Measurements from ENCODE around the gene SETD6.
"Not testable (repeated sequence)": the region's sequence is repeated elsewhere in the genome, so short reads cannot be mapped to it uniquely, and the experiment has no call there.

The SETD6 gene

GRCh38 chr16:58515125-58515870, at the start of gene SETD6:
TSS of gene SETD6 (plus strand) at chr16:58515517. CDS start at chr16:58515538, 21 bp downstream.
- peak; percentile 95 for DNase-seq

- DNase-seq: no peak
Observed at GRCh38 chr16:58465817-58466216, 49.5 kb upstream of the SETD6 start.

- no peak for DNase-seq
Observed at GRCh38 chr16:58466396-58466795, 48.9 kb upstream of the SETD6 start.

GRCh38 chr16:58467905-58468304, 47.4 kb upstream of the SETD6 start:
- DNase-seq: no peak

- no peak for DNase-seq
Observed at GRCh38 chr16:58471209-58471975, 43.9 kb upstream of the SETD6 start.

GRCh38 chr16:58472266-58472665, 43.1 kb upstream of the SETD6 start:
- no peak for DNase-seq

GRCh38 chr16:58472827-58473226, 42.5 kb upstream of the SETD6 start:
- no peak for DNase-seq

GRCh38 chr16:58474296-58474695, 41.0 kb upstream of the SETD6 start:
- no peak for DNase-seq

GRCh38 chr16:58475091-58475619, 40.2 kb upstream of the SETD6 start:
- DNase-seq: peak; percentile 61

GRCh38 chr16:58476791-58477190, 38.5 kb upstream of the SETD6 start:
- DNase-seq: no peak

GRCh38 chr16:58478427-58478826, 36.9 kb upstream of the SETD6 start:
- no peak for DNase-seq

GRCh38 chr16:58481226-58481869, 34.0 kb upstream of the SETD6 start:
- DNase-seq: no peak

GRCh38 chr16:58481931-58482330, 33.4 kb upstream of the SETD6 start:
- DNase-seq: no peak

- DNase-seq: no peak
Observed at GRCh38 chr16:58485184-58485887, 30.0 kb upstream of the SETD6 start.

GRCh38 chr16:58487566-58488351, 27.6 kb upstream of the SETD6 start:
- peak; percentile 94 for DNase-seq

GRCh38 chr16:58488531-58488930, 26.8 kb upstream of the SETD6 start:
- no peak for DNase-seq

GRCh38 chr16:58490065-58490464, 25.3 kb upstream of the SETD6 start:
- DNase-seq: no peak

GRCh38 chr16:58490539-58490938, 24.8 kb upstream of the SETD6 start:
- not testable (repeated sequence) for DNase-seq

- no peak for DNase-seq
Observed at GRCh38 chr16:58492066-58492465, 23.3 kb upstream of the SETD6 start.

GRCh38 chr16:58492735-58493134, 22.6 kb upstream of the SETD6 start:
- DNase-seq: peak; percentile 64

GRCh38 chr16:58493756-58494431, 21.4 kb upstream of the SETD6 start:
- no peak for DNase-seq

All from retina (tissue), 1 donor.